ENCODE data around the gene SPACA4. TPM values are rescaled to one million over a fixed set of nuclear protein-coding genes. Genes with fewer than 3 reads are reported as not detected.

Gene SPACA4
- total and polyA plus RNA-seq, 9 of the 15 experiments (the other 6 are each of a cell fraction or from before 2014, with no cell fraction given) = not detected

DNA sequence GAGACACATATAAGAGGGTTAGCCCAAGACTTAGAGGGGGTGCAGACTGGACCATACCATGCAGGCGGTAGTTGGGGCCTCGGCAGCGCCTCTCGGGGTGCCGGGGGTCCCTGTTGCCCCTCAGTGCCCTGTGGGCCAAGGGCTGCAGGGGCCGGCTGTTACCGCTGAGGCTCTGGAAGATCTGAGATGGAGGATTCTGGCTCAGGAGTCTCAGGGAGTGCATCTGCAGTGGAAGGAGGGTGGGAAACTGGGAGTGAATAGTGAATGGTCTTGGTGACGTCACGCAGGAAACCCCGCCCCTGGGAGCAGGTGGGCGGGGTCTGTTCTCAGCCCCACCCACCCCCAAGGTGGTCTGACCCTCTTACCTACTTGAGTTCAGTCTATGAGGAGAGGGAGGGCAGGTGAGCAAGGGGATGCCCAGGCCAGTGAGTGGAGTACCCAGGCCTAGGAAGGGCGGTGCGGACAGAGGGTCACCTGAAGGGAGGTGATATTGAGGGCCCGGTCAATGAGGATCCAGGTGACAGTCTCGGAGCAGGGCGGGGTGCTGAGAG is 32.4 kb downstream of the SPACA4 start:
- ATAC-seq = peak; percentile 13
- Histone ChIP-seq H3K27me3 (ENCODE audit: control insufficient read depth in 2 of 2, insufficient read depth in 2 of 2, low read length in 2 of 2) (no peaks in the 10 kb centered on the region), H3K9me1 (ENCODE audit: control insufficient read depth, insufficient read depth, low read length) (peaks cover 3% of the 10 kb centered on the region), H3K4me1 (replicated peaks in 1 of 2; ENCODE audit: control insufficient read depth in 2 of 2, insufficient read depth in 2 of 2, low read length in 2 of 2) (peaks cover 32 to 58% of the 10 kb centered on the region in 2 experiments), H3K4me3 (peak overlapping the region; percentile 51), H3K79me2 (ENCODE audit: control insufficient read depth, insufficient read depth, low read length) (peaks cover 27% of the 10 kb centered on the region; the same call in 2 of the 3 replicates), H3K9ac (ENCODE audit: insufficient read depth in 1 of 2, low read depth in 2 of 2, low read length in 2 of 2) (peak overlapping the region; percentile 78 to 94), H3K36me3 (ENCODE audit: control insufficient read depth, insufficient read depth, low read length) (no peaks in the 10 kb centered on the region), H3K4me2 (ENCODE audit: insufficient read depth, low read length) (peak overlapping the region; percentile 100), H3K9me3 (replicated peaks; ENCODE audit: control insufficient read depth, insufficient read depth, low read depth, low read length) (no peaks in the 10 kb centered on the region), H3K27ac (ENCODE audit: extremely low read depth, low read depth, low read length) (peak overlapping the region; percentile 91), H4K20me1 (replicated peaks; ENCODE audit: control insufficient read depth, insufficient read depth, low read length) (0 out of 2 replicates have a peak, but pooled peaks cover 4% of the 10 kb centered on the region), H2AFZ (ENCODE audit: low read depth, low read length) (peak overlapping the region; percentile 93)
- peak; percentile 77 to 88 (median 80) for DNase-seq (ENCODE audit: extremely low read depth in 1 of 4, low spot score in 3 of 4)
- 9% methylated on average over 16 of the region's 16 CpGs for WGBS (ENCODE audit: insufficient coverage, low coverage, missing lambda C conversion rate)
- intact Hi-C loops (cut with micrococcal nuclease) = no loop called here
- BruUV-seq (replicated peaks) = no TSS peak
- in situ Hi-C loops (cut with MboI) = no loop called here
- POLR2A ChIA-PET = interaction anchor here (1.1 to 1.3 kb wide), 2 partner anchors 142 to 355 kb away, joined by 3 to 4 read pairs; partner anchors contain the start of gene RUVBL2
- peak; percentile 56 for FAIRE-seq
- CTCF ChIA-PET (ENCODE audit: low intra/inter-chr PET ratio) = interaction anchor here (0.6 kb wide), 1 partner anchor 103 kb away, joined by 3 read pairs; no protein-coding TSS in a partner anchor
- TF ChIP-seq, protein P1, sequence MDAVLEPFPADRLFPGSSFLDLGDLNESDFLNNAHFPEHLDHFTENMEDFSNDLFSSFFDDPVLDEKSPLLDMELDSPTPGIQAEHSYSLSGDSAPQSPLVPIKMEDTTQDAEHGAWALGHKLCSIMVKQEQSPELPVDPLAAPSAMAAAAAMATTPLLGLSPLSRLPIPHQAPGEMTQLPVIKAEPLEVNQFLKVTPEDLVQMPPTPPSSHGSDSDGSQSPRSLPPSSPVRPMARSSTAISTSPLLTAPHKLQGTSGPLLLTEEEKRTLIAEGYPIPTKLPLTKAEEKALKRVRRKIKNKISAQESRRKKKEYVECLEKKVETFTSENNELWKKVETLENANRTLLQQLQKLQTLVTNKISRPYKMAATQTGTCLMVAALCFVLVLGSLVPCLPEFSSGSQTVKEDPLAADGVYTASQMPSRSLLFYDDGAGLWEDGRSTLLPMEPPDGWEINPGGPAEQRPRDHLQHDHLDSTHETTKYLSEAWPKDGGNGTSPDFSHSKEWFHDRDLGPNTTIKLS (IDR thresholded peaks at IDR 0.05; ENCODE audit: borderline replicate concordance, low read depth) = 0 out of 2 replicates have a peak, but pooled peaks have one; percentile 9
- TF ChIP-seq CCNT2 (IDR thresholded peaks at IDR 0.05; ENCODE audit: borderline replicate concordance, extremely low read depth, insufficient read length, low read depth, low read length) = peak; percentile 32
- no peak for TF ChIP-seq MYC (IDR thresholded peaks at IDR 0.05; ENCODE audit: low read depth, low read length)
- TF ChIP-seq MYC (CRISPR knock-in tag; IDR thresholded peaks at IDR 0.05; ENCODE audit: borderline replicate concordance, low read depth) = peak; percentile 60; the same call in 1 of the 2 replicates
- TF ChIP-seq, protein P2, sequence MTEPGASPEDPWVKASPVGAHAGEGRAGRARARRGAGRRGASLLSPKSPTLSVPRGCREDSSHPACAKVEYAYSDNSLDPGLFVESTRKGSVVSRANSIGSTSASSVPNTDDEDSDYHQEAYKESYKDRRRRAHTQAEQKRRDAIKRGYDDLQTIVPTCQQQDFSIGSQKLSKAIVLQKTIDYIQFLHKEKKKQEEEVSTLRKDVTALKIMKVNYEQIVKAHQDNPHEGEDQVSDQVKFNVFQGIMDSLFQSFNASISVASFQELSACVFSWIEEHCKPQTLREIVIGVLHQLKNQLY (CRISPR knock-in tag; conservative IDR thresholded peaks at IDR 0.05) = no peak
- TF ChIP-seq HDAC1 (IDR thresholded peaks at IDR 0.05) = no peak
- TF ChIP-seq, protein P3, sequence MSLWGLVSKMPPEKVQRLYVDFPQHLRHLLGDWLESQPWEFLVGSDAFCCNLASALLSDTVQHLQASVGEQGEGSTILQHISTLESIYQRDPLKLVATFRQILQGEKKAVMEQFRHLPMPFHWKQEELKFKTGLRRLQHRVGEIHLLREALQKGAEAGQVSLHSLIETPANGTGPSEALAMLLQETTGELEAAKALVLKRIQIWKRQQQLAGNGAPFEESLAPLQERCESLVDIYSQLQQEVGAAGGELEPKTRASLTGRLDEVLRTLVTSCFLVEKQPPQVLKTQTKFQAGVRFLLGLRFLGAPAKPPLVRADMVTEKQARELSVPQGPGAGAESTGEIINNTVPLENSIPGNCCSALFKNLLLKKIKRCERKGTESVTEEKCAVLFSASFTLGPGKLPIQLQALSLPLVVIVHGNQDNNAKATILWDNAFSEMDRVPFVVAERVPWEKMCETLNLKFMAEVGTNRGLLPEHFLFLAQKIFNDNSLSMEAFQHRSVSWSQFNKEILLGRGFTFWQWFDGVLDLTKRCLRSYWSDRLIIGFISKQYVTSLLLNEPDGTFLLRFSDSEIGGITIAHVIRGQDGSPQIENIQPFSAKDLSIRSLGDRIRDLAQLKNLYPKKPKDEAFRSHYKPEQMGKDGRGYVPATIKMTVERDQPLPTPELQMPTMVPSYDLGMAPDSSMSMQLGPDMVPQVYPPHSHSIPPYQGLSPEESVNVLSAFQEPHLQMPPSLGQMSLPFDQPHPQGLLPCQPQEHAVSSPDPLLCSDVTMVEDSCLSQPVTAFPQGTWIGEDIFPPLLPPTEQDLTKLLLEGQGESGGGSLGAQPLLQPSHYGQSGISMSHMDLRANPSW (CRISPR knock-in tag; IDR thresholded peaks at IDR 0.05) = peak; percentile 18; the same call in 1 of the 2 replicates
- no peak for TF ChIP-seq SETDB1 (IDR thresholded peaks at IDR 0.05; ENCODE audit: low read length)
- no peak for TF ChIP-seq ZNF696 (CRISPR knock-in tag; conservative IDR thresholded peaks at IDR 0.05)
- peak; percentile 52; the same call in 1 of the 2 replicates for TF ChIP-seq RB1 (IDR thresholded peaks at IDR 0.05; ENCODE audit: low read depth)
- no peak for TF ChIP-seq FIP1L1 (IDR thresholded peaks at IDR 0.05; ENCODE audit: low read depth, low read length, poor library complexity, severe bottlenecking)
- 0 out of 2 replicates have a peak, but pooled peaks have one; percentile 1 for TF ChIP-seq SMARCA4 (IDR thresholded peaks at IDR 0.05)
- peak; percentile 3; the same call in 1 of the 2 replicates for TF ChIP-seq MTA1 (IDR thresholded peaks at IDR 0.05; ENCODE audit: borderline replicate concordance)
- TF ChIP-seq, protein P4, sequence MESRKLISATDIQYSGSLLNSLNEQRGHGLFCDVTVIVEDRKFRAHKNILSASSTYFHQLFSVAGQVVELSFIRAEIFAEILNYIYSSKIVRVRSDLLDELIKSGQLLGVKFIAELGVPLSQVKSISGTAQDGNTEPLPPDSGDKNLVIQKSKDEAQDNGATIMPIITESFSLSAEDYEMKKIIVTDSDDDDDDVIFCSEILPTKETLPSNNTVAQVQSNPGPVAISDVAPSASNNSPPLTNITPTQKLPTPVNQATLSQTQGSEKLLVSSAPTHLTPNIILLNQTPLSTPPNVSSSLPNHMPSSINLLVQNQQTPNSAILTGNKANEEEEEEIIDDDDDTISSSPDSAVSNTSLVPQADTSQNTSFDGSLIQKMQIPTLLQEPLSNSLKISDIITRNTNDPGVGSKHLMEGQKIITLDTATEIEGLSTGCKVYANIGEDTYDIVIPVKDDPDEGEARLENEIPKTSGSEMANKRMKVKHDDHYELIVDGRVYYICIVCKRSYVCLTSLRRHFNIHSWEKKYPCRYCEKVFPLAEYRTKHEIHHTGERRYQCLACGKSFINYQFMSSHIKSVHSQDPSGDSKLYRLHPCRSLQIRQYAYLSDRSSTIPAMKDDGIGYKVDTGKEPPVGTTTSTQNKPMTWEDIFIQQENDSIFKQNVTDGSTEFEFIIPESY (CRISPR knock-in tag; IDR thresholded peaks at IDR 0.05) = 0 out of 2 replicates have a peak, but pooled peaks have one; percentile 24
- 0 out of 2 replicates have a peak, but pooled peaks have one; percentile 5 for TF ChIP-seq LEF1 (IDR thresholded peaks at IDR 0.05)
